Stimulated activated CD4-positive, alpha-beta T cell treated with anti-CD3 and anti-CD28 coated beads, Interleukin-15, amount 100 ng/mL, for 48 hours (primary cell): Measurements from ENCODE around the gene GRAMD2A.

ENCODE experiments used
- DNase-seq, 2 donors: peaks; one replicate each; pipeline ENCODE4 v3.0.0-alpha.2; 2020; ENCODE audit warnings: low read depth in 2 of 2

GRAMD2A gene

DNA sequence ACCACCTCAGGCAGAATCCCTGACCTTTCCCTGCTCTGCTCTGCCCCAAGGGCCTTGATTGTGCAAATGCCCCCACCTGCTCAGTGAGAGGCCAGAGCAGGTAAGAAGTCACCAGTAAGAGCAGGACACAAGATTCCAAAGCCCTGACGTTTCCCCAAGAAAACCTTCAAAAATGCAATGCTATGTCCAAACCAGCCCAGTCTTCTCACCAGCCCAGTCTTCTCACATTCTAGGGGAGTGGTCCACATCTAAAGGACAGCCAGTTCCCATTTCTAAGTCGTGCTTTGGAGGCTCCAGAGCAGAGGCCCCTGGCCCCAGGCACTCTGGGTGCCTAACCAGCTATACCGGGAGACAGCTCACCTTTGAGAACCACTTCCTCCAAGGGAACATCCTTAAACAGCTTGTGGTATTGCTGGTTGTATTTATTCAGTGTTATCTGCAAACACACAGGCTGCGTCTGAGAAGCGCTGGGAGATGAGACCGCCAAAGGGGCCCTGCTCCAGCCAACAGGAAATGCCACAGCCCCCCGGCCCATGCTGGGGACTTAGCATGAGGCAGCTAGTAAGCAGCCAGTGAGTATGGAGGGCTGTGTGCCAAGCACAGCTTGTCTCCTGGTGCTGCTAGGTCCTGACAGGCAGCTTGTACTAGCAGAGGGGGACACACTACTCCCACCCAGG is 29.3 kb downstream of the GRAMD2A start:
- no peak for DNase-seq

DNA sequence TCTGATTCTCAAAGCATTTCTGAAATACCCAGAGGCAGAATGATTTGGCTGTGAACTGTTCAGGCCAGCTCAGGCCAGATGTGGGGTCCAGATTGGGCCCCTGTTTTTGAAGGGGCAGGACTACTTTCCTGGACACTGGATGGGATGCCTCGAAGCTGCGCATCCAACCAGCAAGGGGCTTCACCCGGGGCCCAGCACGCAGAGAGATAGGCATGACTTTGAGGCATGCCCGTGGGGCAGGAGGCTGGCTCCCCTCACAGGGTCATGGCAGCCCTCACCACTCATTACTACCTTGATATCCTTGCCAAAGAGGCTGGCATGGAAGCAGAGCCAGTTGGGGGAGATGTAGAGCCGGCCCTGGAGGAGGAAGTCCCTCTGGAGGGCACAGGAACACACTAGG is 30.1 kb downstream of the GRAMD2A start:
- DNase-seq, result no peak

DNA sequence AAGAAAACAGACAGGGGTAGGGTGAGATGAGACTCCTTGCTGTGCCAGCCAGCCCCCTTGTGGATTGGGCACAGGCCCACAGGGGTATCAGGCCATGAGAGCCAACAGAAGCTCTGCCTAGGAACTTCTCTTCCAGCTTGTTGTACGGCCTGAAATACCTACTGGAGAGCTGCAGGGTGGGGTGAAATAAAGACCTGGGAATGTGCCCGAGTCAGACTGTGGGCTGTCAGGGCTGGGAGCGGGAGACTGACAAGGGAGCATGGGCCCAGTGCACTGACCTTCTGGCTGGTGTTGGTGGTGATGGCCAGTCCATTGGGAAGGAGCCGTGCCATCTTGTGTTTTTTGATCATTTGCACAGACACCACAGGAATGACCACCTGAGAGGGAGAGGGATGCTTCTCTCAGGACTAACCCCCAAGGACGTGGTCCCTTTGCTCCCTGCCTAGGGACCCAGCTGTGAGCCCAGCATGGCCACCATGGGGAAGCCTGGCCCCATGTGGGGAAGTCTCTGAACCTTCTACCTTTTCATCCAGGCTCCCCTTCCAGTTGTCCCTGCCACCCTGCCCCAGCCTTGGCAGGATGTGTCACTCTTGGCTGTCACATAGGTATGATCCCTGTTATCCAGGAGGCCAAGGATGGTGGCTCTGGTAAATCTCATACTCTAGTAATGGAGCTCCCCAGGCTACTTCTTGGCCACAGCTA is 30.7 kb downstream of the GRAMD2A start:
- no peak for DNase-seq

DNA sequence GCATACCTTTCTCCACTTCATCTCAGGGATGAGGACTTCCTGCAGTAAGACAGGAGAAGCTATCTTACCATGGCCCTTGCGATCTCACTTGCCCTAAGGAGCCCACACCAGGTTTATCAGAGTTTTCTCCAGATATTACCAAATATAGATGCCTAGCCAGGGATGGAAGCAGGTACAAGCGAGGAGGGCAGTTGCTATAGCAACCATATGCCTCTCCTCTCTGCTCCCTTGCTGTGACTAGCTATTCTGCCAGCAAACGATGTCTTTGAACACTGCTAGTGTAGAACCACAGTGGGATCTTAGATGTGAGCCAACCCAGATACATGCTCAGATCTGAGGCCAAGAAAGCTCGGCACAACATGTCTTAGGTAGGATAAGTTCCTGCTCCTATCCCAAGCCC is 33.9 kb downstream of the GRAMD2A start:
- DNase-seq, result no peak

DNA sequence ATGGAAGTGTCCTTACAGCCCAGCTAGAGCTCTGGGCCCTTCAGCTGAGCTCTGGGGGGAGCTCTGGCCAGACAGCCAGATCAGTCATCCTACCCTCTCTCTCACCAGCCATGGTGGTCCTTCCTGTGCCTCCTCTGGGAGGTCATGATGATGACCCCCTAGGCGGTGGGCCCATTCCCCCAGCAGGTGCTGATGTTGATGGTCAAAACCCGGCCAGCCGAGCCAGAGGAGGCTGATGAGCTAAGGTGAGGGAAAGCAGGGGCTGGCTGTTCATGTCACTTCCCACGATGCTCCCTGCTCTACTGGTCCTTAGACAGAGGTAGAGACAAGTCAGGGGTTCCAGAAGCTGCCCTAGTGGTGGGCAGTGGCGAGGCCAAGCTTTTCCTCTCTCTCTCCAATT is 35.0 kb downstream of the GRAMD2A start:
- DNase-seq, result no peak

DNA sequence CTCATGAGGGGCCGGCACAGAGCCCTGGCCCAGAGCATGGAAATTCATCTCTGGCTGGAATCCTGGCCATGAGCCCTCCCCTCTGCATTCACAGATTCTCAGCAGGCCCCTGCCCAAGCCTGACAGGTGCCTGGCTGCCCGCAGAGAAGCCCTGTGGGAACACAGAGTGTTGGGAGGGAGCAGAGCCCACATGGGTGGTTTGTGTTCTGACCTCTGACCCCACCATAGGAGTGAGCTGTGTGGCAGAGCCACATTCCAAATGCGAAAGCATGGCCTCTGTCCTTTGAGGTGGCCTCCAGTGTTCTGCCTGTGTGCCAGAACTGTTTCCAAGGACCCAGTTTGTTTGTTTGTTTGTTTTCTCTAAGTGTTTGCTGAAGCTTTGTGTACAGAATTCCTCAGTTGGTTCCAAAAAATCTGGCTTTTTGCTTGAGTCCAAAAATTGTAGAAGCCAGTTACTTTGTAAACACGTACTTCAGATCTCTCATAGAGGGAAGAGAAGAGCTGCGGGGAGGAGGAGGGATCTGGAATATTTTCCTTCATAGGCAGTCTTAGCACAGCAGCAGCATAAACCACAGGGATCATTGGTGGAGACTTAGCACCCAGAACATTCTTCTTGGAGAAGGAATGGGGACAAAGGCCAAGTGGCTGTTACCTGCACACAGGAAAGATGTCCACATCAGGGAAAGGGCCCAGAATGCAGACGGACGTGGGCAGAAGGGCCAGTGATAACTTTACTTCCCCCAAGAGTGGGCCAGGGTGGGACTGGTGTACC is 36.0 kb downstream of the GRAMD2A start:
- DNase-seq, result no peak

DNA sequence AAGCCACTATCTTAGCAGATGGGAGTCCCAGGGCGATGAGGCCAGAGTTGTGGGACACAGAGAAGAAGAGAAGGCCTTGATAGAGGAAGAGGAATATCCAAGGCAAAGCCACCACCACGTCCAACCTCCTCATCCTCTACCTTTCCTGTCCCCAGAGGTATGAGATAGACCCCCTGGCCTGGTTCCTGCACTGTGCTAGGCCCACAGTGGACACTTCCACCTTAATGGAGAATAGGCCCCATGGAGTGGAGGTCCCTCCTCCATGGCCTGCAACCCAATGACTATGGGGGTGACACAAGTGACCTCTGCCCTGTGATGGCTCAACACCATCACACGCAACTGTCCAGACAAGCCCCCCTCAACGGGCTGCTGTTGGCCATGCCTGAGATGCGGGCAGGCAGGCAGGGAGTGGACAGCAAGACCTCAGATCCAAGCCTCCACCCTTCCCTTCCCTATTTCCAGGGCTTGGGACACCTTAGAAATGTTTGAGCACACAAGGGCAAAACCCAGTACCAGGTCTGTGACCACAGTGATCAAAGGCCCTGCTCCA is 36.8 kb downstream of the GRAMD2A start:
- no peak for DNase-seq

DNA sequence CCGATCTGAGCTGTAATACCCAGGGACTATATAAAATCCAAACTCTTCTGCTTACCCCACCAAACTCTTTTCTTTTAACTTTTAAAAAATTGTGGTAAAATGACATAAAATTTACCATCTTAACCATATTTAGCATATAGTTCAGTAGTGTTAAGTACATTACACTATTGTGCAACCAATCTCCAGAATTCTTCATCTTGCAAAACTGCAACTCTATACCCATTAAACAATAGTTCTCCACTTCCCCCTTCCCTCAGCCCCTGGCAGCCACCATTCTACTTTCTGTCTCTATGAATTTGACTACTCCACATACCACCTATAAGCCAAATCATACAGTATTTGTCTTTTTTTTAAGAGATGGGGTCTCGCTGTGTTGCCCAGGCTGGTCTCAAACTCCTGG is 40.7 kb downstream of the GRAMD2A start:
- no peak for DNase-seq

DNA sequence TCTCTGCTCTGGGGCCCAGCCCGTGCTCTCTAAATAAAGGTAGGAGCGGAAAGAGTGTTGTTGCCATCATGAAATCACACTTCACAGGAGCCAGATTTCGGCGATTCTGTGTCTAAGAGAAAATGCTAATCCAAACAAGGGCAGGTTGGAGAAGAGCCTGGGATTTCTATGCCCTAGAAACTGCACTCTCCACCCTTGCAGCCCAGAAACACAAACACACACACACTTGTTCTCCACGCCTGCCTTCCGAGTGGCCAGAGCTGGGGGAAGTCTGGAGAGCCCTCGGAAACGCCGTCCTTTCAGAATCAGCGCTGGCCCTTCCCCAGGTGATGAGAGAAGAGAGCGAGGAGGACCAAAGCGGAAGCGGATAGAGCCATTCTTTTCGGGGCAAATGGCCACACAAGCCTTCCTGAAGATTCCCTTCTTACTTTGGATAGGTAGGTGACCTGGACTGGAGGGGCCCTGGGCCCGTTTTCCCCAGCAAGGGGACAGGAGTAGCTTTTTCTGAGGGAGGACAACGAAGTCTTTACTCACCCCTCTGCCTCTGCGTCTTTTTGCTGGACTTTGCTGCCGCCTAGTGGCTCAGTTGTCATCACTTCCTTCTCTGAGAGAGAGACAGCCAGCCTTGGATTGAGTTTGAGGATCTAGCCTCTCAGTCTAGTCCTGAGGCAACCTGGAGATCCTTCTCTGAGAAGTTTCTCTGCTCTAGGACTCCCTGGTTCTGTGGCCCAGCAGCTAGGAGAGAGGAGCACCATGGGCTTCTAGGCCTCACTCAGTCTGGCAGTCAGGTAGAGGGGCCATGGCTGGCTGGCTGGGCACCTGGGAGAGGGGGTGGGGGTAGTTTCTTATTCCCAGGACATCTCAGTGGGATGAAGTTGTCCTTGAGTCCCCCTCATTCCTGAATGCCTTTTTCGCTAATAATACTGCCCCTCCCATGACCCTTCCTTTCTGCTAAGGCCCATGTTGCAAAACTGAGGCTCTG is 41.7 kb downstream of the GRAMD2A start:
- peak; percentile 56 to 80 for DNase-seq

DNA sequence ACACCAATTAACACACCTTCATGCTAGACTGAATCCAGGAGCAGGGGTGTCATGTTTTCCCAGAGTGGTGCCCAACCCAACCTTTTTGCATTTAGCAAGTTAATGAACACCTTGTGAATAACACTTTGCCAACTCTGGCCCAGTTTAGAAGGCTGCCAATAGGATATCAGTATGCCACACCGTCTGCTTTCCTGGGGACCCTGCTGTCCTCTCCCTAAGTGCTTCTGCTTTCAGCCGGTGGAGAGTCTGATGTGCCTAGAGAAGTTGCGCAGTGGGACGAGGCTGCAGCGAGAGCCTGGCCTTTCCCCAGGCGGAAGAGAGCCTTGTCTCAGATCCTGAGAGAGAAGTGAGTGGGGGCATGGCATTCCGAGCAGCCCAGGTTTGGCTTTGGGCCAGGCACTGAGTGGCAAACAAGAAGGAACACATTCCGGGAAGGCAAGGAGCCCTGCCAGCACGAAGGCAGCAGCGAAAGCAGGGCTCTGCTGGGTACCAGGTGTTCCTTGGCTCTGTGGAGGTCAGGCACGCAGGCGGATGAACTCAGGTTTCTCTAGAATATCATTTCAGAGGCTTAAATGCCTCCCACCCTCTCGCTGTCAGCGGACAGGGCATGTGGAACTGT is 42.5 kb downstream of the GRAMD2A start:
- no peak for DNase-seq

DNA sequence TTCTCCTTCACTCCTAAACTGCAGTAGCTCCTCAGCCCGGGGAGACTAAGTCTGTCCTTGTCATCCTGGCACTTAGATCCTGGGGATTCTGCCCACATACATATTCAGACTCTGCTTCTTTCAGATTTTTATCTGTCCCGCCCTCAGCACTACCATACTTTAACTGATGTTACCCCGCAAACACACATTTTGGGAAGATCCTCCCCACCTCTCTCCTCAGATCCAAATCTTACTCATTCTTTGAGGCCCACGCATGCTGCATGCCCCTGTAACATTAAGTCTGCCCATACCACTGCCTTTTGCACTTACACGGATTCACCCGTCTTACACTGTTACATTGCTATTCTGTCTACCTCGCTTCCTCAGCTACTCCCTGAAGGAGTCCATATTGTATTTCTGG is 43.3 kb downstream of the GRAMD2A start:
- DNase-seq, result no peak

DNA sequence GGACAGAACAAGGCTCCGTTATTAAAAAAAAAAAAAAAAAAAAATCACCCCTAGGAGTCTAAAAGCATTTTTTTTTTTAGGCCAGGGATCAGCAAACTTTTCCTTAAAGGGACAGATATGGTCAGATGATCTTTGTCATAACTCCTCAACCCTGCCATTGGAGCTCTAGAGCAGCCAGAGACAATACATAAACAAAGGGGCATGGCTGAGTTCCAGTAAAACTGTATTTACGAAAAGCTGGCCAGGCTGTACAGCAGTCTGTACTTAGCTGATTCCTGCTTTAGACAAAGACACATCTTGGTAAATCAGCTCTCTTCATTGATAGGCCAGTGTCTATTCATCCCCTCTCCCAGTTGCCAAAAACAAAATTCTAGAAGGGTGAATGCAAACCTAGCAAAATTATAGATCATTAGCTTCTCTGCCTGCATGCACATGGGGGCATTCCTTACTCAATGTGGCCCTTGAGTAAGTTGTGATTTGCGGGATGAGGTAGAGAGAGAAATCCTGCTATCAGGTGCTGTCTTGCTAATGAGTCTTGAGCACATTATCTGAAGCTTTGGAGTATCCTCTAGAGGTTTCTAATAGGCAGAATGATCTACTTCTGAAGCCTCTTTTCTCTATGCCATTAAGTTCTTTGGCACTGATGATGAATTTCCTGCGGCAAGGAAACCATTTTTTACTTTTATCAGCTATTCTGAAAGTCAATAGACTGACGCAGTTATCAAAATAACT is 44.2 kb downstream of the GRAMD2A start:
- no peak for DNase-seq

DNA sequence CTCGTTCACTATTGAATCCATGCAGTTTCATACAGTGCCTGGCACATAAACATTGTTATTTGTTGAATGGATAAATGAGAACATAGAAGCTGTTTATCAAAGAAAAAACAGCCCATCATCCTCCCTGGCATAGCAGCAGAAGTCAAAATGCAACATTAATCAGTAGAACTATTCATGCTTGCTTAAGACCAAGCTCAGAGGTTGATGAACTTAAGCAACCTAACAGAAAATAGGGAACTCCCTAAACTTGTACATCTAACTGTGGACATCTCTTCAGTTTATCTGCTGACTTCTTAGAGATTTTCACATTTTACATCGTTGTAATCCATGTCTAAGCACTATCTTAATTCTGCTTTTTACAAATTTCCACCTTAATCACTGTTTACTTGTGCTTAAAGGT is 50.2 kb downstream of the GRAMD2A start:
- no peak for DNase-seq

DNA sequence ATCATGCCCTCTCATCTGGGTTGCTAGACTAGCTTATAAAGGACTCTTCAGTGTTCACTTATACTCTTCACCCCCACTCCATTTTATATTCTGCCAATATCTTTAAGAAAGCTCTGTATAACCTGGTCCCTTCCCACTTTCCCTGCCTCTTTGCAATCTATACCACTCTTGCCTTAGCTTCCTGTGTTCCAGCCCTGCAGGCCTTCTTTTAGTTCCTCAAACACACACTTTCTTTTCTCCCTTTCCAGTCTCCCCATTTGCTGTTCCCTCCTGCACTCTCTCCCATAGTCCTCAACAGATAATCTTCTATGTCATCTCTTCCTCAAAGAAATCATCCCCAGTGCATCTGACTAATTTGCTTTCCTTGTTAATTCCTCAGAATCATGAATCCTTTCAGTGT is 50.7 kb downstream of the GRAMD2A start:
- no peak for DNase-seq

DNA sequence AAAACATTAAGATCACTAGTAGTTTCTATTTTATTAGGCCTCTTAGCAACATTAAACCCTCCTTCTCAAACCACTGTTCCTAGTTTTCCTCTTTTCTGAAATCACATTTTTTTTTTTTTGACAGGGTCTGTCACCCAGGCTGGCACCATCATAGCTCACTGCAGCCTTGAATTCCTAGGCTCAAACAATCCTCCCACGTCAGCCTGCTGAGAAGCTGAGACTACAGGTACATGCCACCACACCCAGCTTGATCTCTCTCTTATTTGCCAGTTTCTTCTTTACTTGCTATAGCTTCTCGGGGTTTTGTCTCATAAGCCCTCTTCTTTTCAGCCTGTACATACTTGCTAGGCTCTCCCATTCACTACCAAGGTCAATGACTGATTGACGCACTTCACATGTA is 51.4 kb downstream of the GRAMD2A start:
- no peak for DNase-seq

DNA sequence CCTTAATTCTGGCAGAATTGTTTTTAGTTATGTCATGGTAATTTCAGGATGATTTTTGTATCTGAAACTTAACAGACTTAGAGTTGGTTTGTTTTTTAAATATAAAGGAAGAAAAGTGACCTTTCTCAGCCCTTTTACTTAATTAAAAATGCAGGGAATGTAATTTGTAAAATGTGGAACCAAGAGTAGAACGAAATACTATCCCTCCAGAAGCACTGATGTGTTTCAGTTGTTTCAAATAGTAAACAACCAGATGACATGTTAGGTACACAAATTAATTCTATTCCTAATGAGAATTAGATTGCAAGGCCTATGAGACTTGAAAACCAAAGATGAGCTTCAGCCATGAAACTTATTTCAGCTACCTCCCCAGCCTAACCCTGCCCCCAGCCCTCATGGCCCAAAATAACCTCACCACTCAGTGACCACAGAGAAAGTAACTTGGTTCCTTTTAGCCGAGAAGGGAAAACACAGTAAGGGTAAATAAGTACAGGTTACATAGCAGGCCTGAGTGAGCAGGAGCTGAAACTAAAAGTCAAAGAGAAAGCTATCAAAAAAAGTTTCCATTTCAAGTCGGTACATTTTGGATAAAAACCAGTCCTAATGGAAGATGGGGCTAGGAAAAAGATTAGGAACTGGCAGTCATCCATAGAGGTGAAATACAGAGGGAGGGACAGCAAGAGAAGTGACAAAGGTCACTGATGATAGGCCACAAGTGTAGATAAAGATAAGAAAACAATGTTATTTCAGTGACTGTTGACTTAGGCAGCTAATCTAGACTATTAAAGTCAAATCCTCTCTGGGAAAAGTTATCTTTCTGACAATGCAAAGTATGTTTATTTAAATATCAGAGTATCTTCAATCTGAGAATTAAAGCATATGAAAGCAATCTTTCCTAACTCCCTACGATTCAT is 56.2 kb downstream of the GRAMD2A start:
- no peak for DNase-seq

DNA sequence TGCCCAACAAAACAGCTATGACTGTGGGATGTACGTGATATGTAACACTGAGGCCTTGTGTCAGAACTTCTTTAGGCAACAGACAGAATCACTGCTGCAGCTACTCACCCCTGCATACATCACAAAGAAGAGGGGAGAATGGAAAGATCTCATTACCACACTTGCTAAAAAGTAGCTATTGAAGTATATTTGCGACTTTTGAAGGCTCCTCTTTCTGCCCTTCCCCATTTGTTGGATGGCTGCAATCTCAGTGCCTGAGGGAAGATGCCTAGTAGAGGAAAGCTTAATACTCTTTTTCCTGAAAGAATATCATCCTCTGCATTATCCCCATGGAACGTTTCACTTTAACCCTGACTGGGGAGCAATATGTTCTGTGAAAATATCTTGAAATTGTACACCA is 57.5 kb downstream of the GRAMD2A start:
- no peak for DNase-seq

DNA sequence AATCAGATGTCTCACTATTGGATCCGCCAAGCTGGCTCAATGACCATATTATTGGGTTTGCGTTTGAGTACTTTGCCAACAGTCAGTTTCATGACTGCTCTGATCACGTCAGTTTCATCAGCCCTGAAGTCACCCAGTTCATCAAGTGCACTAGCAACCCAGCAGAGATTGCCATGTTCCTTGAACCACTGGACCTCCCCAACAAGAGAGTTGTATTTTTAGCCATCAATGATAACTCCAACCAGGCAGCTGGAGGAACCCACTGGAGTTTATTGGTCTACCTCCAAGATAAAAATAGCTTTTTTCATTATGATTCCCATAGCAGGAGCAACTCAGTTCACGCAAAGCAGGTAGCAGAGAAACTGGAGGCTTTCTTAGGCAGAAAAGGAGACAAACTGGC is 57.9 kb downstream of the GRAMD2A start:
- no peak for DNase-seq
